Measurements from ENCODE around the gene RAB20.
"Not testable (repeated sequence)": the region's sequence is repeated elsewhere in the genome, so short reads cannot be mapped to it uniquely, and the experiment has no call there.

The RAB20 gene

DNA sequence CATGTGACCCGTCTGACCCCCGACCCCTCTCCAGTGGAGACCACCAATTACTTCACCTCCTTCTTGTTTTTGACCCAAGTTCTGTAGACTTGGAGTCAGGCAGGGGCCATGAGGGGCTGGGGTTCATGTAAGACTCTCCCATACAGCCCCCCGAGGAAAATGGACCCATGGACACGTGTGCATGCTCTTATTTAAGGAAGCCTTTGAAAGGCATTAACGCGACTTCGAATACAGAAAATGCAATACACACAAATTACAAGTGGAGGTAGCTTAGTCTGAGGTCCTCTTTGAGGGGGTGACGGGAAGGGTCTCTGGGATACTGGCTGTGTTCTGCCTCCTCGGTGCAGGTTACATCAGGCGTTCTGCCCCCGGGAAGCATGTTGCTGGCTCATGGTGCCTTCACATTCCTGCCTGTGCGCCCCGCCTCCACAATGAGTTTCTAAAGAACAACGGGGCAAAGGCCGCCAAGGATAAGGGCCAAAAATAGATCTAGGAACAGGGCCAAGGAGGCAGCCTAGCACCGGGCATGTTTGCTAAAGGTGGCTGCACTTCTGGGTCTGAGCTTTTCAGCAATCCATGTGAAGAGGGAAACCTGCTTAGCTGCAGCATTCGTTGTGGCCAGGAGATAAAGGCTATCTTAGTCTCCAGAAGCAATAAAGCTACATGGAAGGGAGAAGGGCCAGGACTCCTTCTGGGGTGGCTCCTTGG is 54.5 kb downstream of the RAB20 start:
- DNase-seq, result no peak

- no peak for DNase-seq
Measured at GRCh38 chr13:110506396-110506795, 55.1 kb downstream of the RAB20 start.

DNA sequence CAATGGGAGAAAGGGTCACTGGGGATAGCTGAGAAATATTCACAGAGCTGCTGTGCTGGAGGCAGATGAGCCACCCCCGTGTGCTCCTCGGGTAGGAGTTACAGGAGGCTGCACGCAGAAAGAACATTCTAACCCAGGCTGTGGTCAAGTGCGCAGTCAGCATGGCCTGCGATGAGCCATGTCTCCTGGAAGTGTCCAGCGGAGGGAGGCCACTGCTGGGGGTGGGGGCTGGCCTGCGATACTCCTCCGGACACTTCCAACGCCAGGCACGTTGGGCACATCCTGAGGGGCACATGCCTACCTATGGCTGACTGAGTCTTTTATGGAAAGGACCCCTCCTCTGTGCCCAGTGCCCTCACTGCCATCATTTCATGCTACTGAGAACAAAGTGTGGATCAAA is 55.9 kb downstream of the RAB20 start:
- no peak for DNase-seq

GRCh38 chr13:110503979-110504499 is 57.5 kb downstream of the RAB20 start:
- no peak for DNase-seq

GRCh38 chr13:110503037-110503901 is 58.3 kb downstream of the RAB20 start:
- DNase-seq, result peak; percentile 55

DNA sequence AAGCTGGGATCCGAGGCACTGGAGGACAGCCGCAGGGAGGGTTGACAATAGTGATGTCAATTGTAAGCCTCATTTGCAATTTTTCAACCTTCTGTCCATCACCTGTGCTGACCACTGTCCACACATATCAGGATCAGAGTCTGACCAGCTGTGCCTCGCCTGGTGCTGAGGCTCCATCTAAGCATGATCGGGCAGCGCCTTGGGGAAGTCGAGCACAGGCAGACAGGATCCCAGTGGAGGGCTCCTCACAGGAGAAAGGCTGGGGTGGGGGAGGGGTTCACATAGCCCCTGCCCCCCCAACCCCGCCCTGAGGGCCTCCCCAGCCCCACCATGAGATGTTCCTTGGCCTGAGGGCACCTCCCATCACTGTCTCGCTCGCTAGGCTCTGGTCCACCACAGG is 60.3 kb downstream of the RAB20 start:
- DNase-seq, result no peak

GRCh38 chr13:110500341-110500740 is 61.2 kb downstream of the RAB20 start:
- no peak for DNase-seq

DNA sequence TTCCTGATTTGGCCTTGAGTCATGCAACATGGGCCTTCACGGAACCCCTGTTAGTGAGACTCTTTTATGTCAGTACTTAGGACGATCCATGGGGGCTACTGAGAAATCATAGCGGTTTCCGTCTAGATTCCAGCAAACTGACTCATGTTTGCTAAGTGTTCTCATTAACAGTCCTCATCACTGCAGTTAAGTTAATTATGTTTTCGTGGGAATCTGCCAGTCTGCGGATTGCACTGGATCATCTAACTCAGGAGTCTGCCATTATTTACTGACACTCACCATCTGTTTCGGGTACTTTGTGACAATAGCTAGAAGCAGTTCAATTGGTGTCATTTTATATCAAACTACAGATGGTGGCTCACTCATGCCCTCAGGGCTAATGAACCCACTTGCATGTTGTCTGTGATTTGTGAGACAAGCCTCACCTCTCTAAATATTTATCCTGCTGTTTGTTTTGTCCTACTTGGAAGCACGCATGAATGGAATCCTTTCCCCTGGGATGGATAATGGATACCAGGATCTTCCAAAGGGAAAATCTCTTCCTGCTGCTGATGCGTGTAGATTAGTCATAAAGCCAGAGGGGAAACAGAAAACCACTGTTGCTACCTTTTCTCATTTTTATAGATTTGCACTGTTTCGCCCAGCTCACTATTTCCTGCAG is 61.8 kb downstream of the RAB20 start:
- DNase-seq, result peak; percentile 84

DNA sequence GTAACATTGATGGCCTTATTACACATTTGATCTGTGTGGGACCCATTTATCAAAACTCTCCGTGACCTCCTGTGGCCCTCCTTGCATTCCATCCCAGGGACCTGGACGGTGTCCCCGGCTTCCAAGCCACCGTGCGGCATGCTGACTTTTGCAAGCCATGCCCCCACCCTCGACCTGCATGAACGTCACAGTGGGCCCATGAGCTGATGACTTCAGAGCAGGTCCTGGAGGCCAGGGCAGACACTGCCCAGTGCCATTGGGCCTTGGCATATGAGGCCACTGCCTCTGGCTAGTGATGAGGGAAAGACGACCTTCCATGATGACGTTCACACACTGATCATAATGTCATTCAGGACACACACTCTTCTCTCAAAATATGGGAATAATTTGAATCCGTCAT is 62.8 kb downstream of the RAB20 start:
- no peak for DNase-seq

- DNase-seq, result peak; percentile 20
Measured at GRCh38 chr13:110498327-110498726, 63.2 kb downstream of the RAB20 start.

DNA sequence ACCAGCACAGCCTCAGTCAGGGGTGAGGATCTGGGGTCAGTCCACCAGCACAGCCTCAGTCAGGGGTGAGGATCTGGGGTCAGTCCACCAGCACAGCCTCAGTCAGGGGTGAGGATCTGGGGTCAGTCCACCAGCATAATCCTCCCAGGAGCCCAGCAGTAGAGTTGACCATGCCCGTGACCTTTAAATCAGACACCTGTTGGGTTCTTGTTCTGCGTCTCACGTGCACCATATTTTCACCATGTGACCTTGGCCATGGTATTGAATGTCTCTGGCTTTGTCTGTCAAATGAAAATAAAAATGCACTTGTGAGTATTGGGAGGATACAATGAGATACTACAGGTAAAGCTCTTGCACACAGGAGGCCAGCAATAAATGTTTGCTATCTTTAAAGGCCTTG is 63.6 kb downstream of the RAB20 start:
- DNase-seq, result not testable (repeated sequence)

DNA sequence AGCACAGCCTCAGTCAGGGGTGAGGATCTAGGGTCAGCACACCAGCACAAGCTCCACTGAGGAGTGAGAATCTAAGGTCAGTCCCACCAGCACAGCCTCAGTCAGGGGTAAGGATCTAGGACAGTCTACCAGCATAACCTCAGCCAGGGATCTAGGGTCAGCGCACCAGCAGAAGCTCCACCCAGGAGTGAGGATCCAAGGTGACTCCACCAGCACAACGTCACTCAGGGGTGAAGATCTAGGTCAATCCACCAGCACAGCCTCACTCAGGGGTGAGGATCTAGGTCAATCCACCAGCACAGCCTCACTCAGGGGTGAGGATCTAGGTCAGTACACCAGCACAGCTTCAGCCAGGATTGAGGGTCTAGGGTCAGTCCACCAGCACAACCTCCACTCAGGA is 64.5 kb downstream of the RAB20 start:
- no peak for DNase-seq

GRCh38 chr13:110496281-110496680 is 65.2 kb downstream of the RAB20 start:
- no peak for DNase-seq

- DNase-seq, result no peak
Measured at GRCh38 chr13:110495881-110496280, 65.6 kb downstream of the RAB20 start.

GRCh38 chr13:110495376-110495775 is 66.1 kb downstream of the RAB20 start:
- DNase-seq, result no peak

DNA sequence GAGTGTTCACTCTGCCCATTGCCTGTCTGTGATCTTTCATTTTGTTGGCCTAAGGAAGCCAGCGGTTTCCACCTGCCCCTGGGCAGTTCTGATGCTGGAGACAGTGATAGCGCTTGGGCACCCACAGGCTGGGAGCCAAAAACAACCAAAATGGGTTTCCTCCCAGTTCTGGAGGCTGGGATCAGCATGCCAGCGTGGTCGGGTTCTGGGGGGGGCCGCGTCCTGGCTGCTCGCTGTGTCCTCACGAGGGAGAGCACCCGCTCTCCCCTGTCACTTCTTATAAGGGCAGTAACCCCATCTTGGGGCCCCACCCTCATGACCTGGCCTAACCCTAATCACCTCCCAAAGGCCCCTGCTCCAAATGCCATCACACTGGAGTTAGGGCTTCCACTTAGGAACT is 67.9 kb downstream of the RAB20 start:
- no peak for DNase-seq

DNA sequence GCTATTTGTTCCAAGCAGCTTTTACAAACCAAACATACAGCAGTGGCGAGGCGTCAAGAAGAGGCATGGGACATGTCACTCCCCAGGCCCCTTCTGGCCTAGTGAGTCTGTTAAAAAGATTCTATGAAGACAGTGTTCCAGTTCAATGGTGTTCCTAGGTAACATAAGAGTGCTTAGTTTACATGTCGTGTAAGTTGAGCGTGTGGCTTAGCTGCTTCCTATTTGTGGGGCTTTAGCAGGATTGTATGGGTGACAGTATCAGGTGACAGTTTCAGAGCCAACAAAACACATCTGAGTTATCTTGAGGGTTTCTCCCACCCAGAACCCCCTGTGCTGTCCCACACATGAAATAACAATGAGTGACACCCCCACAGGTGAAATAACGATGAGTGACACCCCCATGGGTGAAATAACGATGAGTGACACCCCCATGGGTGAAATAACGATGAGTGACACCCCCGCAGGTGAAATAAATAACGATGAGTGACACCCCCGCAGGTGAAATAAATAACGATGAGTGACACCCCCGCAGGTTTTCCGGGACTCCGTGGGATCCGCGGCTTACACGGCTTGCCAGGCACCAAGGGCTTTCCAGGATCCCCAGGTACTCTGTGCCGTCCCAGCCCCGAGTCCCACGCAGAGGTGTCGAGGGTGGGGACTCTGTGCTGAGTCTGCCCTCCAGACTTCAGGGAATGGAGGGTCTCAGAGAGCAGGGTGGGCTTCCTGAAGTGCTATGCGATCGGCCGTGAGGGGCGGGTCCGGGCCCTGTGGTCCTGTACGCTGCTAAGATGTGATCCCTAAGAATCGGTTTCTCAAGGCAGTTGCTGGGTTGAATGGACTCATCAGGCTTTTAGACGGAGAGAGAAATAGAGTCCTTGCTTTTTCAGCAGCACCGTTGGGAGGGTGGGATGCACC is 68.6 kb downstream of the RAB20 start:
- DNase-seq, result no peak

GRCh38 chr13:110491869-110492678 is 69.4 kb downstream of the RAB20 start:
- DNase-seq, result no peak

GRCh38 chr13:110490009-110490770 is 71.3 kb downstream of the RAB20 start:
- no peak for DNase-seq

DNA sequence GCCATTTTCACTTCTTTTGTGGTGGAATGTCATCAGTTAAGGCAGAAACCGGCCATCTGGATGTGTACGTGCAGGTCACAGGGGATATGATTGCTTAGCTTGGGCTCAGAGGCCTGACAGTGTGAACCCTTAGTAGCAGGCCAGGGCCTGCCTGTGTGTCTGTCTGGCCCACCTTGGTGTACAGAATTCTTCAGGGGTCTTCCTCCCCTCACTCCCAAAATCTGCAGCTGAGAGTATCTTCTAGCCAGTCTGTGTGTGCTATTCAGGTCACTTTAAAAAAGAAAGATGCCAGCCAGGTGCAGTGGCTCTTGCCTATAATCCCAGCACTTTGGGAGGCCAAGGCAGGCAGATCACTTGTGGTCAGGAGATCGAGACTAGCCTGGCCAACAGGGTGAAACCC is 74.6 kb downstream of the RAB20 start:
- DNase-seq, result not testable (repeated sequence)
